HUES48 (cell line): ENCODE data around the gene COL17A1.

Experiments used
- H3K27ac ChIP-seq: one replicate; pipeline ENCODE4 v1.7.0; 2013; ENCODE audit warnings: low read depth, low read length, inconsistent platforms
- H3K27me3 ChIP-seq: 2 replicates; pipeline ENCODE4 v1.6.1; 2013; ENCODE audit warnings: mild to moderate bottlenecking, low read length; ENCODE audit not compliant: control insufficient read depth, insufficient read depth
- H3K36me3 ChIP-seq: 2 replicates; pipeline ENCODE4 v1.6.1; 2013; ENCODE audit warnings: low read length; ENCODE audit not compliant: control insufficient read depth, insufficient read depth
- H3K4me1 ChIP-seq: 2 replicates; pipeline ENCODE4 v1.6.1; 2013; ENCODE audit warnings: mild to moderate bottlenecking, low read length; ENCODE audit not compliant: control insufficient read depth, insufficient read depth
- H3K4me3 ChIP-seq: 2 replicates; pipeline ENCODE4 v1.5.1; 2013; ENCODE audit warnings: mild to moderate bottlenecking, low read depth, low read length
- H3K9ac ChIP-seq: 2 replicates; pipeline ENCODE4 v1.6.1; 2013; ENCODE audit warnings: mild to moderate bottlenecking, low read depth, low read length, moderate library complexity
- H3K9me3 ChIP-seq: 2 replicates; pipeline ENCODE4 v1.6.1; 2013; ENCODE audit warnings: low read length; ENCODE audit not compliant: control insufficient read depth, insufficient read depth

Gene COL17A1

DNA sequence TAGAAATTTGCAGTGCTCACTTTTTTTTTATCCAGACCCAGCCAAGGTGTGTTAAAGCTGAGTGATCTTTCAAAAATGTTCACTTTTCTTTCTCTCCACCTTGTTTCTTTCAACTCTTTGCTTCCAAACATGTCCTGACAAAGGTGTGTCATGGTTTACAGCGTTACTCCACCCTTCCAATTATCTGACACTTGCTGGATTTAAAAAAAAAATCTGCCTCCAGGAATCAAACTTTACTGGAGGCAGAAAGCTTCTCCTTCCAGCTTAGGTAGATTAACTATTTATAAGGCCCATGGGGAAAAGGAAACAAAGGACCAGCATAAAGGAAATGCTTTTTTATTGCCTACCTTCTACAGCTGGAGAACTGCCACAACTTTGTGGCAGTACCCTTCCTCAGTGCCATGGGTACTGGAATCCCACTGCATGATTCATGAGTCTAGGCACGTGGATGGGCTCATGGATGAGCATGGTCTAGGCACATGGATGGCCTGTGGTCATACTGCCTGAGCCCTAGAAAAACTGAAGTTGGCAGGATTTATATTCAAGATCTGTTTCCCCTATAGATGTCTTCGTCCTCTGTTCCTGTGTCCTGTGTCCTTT is at the start of gene COL17A1:
Gene COL17A1, minus strand, starts transcription at position 80 of the 600 bp plus-strand sequence. CDS start 5,207 bp downstream, outside the sequence.
- no peak within 1 kb of the TSS for H3K27ac ChIP-seq

DNA sequence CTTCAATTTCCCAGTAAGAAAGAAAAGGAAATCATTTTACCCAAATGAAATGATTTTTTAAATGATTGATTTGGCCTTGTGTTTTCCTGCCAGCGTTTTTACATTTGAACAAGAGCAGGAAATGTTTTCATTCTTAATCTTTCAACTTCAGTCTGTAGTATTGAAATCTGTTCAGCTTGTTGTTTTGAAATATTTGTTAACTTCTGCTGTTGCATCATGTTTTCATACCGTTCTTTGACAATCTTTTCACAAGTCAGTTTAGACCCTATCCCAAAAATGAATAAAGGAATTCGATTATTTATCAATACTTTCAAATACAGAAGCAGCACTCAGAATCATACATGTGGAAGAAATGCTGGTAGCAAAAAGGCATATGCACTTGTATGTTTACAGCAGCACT is 44.4 kb upstream of the COL17A1 start:
- Histone ChIP-seq H3K27ac (no peak overlapping the region), H3K9me3 (no peaks in the 10 kb centered on the region), H3K27me3 (no peaks in the 10 kb centered on the region), H3K4me3 (no peak overlapping the region), H3K9ac (no peak overlapping the region), H3K4me1 (no peaks in the 10 kb centered on the region; the same call in 1 of the 2 replicates), H3K36me3 (no peaks in the 10 kb centered on the region)

More for the DNA sequence above, at the start of gene COL17A1:
- no peaks in the 10 kb centered on the region for H3K9me3 ChIP-seq
- H3K4me1 ChIP-seq, result peaks cover 7% of the 10 kb centered on the region
- no peak within 1 kb of the TSS for H3K4me3 ChIP-seq
- no peaks in the 10 kb centered on the region for H3K36me3 ChIP-seq
- H3K27me3 ChIP-seq, result no peaks in the 10 kb centered on the region
- no peak within 1 kb of the TSS for H3K9ac ChIP-seq

DNA sequence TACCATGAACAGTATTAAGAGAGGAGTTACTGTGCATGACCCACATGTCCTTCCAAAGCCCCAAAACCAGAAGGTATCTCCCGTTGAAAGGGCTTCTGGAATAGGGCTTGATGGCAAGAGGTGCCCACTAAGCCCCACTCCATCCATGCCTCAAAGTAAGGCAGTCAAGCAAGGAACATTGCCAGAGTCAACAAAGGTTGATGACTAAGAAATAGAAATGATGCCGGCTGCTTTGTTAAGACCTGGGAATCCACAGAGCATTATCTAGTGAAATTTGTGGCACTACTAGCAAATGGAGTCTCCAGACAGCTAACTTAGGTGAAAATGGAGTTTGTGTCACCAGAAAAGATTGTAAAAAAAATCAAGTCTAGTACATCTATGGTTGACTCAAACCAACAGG is 42.5 kb upstream of the COL17A1 start:
- H3K9me3 ChIP-seq, result no peaks in the 10 kb centered on the region
- no peak overlapping the region for H3K4me3 ChIP-seq
- no peaks in the 10 kb centered on the region; the same call in 1 of the 2 replicates for H3K4me1 ChIP-seq
- no peaks in the 10 kb centered on the region for H3K36me3 ChIP-seq
- no peak overlapping the region for H3K27ac ChIP-seq
- no peak overlapping the region for H3K9ac ChIP-seq
- no peaks in the 10 kb centered on the region for H3K27me3 ChIP-seq

DNA sequence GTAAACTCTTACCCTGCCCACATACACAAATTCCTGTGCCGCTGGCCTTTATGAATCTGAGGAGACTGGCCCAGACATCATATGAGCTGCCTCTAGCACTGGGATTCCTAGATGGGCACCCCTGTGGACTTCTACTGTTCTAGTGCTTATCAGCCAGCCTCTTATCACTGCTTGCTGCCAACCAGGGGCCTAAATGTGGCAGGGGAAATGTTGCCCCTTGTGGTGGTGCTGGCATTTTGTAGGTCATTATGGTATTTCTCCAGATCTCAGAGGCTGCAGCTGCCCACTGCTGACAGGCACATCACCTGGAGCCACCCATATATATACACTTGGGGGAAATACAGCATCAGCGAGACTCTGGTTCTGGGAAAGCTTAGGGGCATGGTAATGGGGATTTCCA is 41.7 kb upstream of the COL17A1 start:
- H3K9me3 ChIP-seq, result no peaks in the 10 kb centered on the region
- H3K36me3 ChIP-seq, result no peaks in the 10 kb centered on the region
- no peak overlapping the region for H3K9ac ChIP-seq
- H3K27ac ChIP-seq, result peak overlapping the region; percentile 16
- H3K27me3 ChIP-seq, result no peaks in the 10 kb centered on the region
- no peak overlapping the region for H3K4me3 ChIP-seq
- no peaks in the 10 kb centered on the region; the same call in 1 of the 2 replicates for H3K4me1 ChIP-seq

DNA sequence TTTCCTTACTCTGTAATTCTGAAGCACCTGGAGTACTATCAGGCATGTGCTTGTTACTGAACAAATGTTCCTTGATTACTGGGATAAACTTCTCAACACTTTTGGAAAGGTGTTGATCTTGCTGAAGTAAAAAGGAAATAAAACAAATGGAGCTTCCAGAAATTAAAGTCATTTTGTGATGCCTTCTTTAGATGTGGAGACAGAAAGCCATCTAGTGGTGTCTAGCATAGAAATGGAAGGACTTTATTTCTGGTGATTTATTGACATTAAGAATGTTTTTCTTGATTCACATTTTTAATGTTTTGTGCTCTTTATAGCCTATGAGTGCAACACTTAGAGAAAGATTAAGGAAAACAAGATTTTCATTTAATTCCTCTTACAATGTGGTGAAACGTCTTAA is 37.7 kb upstream of the COL17A1 start:
- Histone ChIP-seq H3K9ac (no peak overlapping the region), H3K4me1 (peaks cover 11% of the 10 kb centered on the region), H3K27ac (no peak overlapping the region), H3K9me3 (no peaks in the 10 kb centered on the region), H3K36me3 (no peaks in the 10 kb centered on the region), H3K4me3 (no peak overlapping the region), H3K27me3 (no peaks in the 10 kb centered on the region)

DNA sequence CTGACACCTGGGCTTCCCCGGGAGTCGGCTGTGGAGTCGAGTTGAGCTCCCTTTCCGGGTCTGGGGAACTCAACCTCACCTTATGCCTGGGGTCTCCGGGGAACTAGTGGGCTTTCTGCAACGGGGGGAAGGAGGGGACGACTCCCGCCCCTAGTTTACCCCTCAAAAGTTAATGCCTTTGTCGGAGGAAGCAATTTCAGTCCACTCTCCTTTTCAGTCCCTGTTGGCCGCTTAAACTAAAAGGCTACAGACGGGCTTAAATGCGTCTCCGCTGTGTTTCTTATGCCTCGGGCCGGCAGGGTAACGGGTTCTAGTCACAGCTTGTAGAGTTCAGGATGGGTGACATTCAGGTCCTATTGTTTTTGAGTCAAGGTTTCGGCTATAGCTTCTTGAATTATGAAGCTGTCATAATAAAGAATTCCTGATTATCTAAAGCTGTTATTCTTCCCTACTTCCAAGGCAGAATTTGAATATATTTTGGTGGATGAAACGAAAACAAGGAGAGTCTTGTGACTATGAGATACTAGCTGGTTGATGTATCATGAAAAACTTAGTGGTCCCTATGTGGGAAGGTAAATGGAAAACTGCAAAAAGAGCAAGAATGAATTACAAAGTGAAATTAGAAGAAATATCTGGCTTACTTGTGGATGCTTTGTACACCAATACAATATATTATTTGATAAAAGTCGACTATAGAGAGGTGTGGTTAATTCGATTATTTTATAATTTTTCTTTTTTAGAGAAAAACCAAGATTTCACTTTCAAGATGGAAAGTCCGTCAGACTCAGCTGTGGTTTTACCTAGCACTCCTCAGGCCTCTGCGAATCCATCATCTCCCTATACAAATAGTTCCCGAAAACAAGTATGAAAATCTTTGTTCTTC is 36.8 kb upstream of the COL17A1 start:
- H3K4me3 ChIP-seq, result peak overlapping the region; percentile 79
- peak overlapping the region; percentile 91 for H3K9ac ChIP-seq
- no peaks in the 10 kb centered on the region for H3K36me3 ChIP-seq
- H3K4me1 ChIP-seq, result peaks cover 11% of the 10 kb centered on the region
- H3K27me3 ChIP-seq, result no peaks in the 10 kb centered on the region
- peak overlapping the region; percentile 97 for H3K27ac ChIP-seq
- H3K9me3 ChIP-seq, result no peaks in the 10 kb centered on the region

GRCh38 chr10:104121485-104122224 is 36.0 kb upstream of the COL17A1 start, which contains the start of gene SFR1:
Gene SFR1 (plus strand): TSS chr10:104122171. CDS start chr10:104122184, 13 bp downstream.
- Histone ChIP-seq H3K4me3 (peak within 1 kb of the TSS; percentile 79), H3K9ac (peak within 1 kb of the TSS; percentile 91), H3K27me3 (no peaks in the 10 kb centered on the region), H3K36me3 (no peaks in the 10 kb centered on the region), H3K27ac (peak within 1 kb of the TSS; percentile 100), H3K9me3 (no peaks in the 10 kb centered on the region), H3K4me1 (peaks cover 11% of the 10 kb centered on the region)

DNA sequence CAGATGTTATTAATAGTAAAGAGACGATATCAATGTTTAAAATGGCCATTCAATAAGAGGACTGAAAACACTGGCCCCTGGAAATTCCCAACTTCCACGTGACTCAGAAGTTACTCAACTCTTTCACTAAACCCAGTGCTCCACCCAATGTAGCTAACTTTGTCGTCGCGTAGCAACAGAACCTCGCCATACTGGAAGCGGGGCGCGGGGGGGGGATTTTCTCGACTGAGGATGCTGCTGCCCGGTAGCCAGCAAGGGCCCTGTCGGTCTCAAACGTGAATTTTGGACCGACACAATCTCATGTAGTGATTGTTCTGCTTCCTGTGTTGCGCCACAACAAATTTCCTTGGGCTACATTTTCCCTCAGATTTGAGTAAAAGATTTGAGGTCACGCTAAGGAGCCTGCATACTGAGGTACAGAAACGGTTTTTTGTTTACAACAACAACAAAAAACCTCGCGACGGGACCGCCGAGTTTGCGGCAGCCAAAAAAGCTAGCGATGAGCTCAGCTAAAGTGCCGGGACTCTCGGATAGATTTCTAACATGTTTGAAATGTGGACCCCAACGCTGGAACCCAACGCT is 35.3 kb upstream of the COL17A1 start:
- peaks cover 11% of the 10 kb centered on the region for H3K4me1 ChIP-seq
- no peaks in the 10 kb centered on the region for H3K36me3 ChIP-seq
- H3K27me3 ChIP-seq, result no peaks in the 10 kb centered on the region
- peak overlapping the region; percentile 100 for H3K27ac ChIP-seq
- H3K9ac ChIP-seq, result peak overlapping the region; percentile 86
- H3K9me3 ChIP-seq, result no peaks in the 10 kb centered on the region
- peak overlapping the region; percentile 74 for H3K4me3 ChIP-seq

GRCh38 chr10:104120512-104120902 is 34.8 kb upstream of the COL17A1 start:
- Histone ChIP-seq H3K4me3 (peak overlapping the region; percentile 74), H3K9me3 (no peaks in the 10 kb centered on the region), H3K27me3 (no peaks in the 10 kb centered on the region), H3K4me1 (peaks cover 11% of the 10 kb centered on the region), H3K27ac (peak overlapping the region; percentile 100), H3K9ac (peak overlapping the region; percentile 86), H3K36me3 (no peaks in the 10 kb centered on the region)

DNA sequence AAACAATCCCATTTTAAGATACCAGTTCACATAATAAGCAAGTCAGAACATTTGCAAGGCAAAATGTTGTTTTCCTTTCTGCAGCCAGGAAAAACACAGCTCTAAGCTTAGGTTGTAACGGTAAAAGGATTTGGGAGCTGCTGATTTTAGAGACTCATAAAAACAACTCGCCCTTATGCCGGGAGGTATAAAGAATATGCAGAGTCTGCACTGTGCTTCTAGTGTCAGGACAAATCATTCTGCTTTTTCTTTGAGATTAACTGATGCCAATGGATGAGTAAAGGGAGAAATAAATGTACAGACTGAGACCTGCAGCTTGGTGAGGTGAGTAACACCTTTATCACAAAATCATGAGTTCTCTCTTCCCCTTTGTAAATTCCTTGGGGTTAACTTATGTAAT is 34.3 kb upstream of the COL17A1 start:
- no peak overlapping the region for H3K9ac ChIP-seq

More for the DNA sequence above, 34.3 kb upstream of the COL17A1 start:
- Histone ChIP-seq H3K9me3 (no peaks in the 10 kb centered on the region), H3K27ac (no peak overlapping the region), H3K36me3 (no peaks in the 10 kb centered on the region), H3K27me3 (no peaks in the 10 kb centered on the region; the same call in 1 of the 2 replicates), H3K4me1 (peaks cover 11% of the 10 kb centered on the region), H3K4me3 (no peak overlapping the region)
